ENCODE measurements around the gene TEX51.

The TEX51 gene

DNA sequence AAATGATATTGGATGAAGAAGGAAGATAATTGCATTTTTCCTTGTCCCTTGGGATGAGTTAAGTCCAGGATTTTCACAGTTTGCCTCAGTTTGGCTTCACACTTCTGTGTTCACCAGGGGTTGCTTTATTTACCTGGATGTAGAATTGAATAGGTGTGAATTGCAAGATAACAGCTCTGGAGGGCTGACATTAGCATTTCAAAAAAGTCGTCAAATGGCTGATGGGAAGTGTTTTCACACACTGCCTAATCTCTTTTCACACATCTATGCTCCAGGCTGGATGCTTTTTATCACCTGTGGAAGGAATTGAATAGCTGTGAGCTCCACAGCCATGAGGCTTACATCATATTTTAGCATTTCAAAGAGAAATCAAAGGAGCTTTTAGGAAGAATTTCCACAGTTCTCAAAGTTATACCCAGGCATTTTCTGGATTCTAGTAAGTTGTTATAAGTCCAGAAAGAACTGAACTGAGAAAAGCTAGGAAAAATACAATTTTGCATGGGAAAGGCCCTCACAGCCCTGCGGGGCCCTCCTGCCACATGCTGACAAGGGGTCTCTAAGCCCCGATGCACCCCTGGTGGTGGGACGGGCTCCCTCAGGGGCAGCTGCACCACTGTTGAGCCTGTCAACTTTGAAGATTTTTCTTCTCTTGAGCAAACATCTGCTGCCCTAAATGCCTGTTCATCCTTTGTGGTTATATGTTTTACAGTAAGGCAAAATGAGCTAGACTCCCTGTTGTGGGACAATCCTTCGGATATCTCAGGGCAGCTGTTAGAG, 43.9 kb downstream of the TEX51 start (continued):
- TF ChIP-seq, protein P1, sequence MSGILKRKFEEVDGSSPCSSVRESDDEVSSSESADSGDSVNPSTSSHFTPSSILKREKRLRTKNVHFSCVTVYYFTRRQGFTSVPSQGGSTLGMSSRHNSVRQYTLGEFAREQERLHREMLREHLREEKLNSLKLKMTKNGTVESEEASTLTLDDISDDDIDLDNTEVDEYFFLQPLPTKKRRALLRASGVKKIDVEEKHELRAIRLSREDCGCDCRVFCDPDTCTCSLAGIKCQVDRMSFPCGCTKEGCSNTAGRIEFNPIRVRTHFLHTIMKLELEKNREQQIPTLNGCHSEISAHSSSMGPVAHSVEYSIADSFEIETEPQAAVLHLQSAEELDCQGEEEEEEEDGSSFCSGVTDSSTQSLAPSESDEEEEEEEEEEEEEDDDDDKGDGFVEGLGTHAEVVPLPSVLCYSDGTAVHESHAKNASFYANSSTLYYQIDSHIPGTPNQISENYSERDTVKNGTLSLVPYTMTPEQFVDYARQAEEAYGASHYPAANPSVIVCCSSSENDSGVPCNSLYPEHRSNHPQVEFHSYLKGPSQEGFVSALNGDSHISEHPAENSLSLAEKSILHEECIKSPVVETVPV (CRISPR knock-in tag; IDR thresholded peaks at IDR 0.05): no peak
- TF ChIP-seq, protein P2, sequence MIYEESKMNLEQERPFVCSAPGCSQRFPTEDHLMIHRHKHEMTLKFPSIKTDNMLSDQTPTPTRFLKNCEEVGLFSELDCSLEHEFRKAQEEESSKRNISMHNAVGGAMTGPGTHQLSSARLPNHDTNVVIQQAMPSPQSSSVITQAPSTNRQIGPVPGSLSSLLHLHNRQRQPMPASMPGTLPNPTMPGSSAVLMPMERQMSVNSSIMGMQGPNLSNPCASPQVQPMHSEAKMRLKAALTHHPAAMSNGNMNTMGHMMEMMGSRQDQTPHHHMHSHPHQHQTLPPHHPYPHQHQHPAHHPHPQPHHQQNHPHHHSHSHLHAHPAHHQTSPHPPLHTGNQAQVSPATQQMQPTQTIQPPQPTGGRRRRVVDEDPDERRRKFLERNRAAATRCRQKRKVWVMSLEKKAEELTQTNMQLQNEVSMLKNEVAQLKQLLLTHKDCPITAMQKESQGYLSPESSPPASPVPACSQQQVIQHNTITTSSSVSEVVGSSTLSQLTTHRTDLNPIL (CRISPR knock-in tag; IDR thresholded peaks at IDR 0.05; ENCODE audit: low read depth): no peak
- TF ChIP-seq ZFP30 (CRISPR knock-in tag; IDR thresholded peaks at IDR 0.05): no peak
- TF ChIP-seq, protein P3, sequence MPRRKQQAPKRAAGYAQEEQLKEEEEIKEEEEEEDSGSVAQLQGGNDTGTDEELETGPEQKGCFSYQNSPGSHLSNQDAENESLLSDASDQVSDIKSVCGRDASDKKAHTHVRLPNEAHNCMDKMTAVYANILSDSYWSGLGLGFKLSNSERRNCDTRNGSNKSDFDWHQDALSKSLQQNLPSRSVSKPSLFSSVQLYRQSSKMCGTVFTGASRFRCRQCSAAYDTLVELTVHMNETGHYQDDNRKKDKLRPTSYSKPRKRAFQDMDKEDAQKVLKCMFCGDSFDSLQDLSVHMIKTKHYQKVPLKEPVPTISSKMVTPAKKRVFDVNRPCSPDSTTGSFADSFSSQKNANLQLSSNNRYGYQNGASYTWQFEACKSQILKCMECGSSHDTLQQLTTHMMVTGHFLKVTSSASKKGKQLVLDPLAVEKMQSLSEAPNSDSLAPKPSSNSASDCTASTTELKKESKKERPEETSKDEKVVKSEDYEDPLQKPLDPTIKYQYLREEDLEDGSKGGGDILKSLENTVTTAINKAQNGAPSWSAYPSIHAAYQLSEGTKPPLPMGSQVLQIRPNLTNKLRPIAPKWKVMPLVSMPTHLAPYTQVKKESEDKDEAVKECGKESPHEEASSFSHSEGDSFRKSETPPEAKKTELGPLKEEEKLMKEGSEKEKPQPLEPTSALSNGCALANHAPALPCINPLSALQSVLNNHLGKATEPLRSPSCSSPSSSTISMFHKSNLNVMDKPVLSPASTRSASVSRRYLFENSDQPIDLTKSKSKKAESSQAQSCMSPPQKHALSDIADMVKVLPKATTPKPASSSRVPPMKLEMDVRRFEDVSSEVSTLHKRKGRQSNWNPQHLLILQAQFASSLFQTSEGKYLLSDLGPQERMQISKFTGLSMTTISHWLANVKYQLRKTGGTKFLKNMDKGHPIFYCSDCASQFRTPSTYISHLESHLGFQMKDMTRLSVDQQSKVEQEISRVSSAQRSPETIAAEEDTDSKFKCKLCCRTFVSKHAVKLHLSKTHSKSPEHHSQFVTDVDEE (CRISPR knock-in tag; IDR thresholded peaks at IDR 0.05): no peak

DNA sequence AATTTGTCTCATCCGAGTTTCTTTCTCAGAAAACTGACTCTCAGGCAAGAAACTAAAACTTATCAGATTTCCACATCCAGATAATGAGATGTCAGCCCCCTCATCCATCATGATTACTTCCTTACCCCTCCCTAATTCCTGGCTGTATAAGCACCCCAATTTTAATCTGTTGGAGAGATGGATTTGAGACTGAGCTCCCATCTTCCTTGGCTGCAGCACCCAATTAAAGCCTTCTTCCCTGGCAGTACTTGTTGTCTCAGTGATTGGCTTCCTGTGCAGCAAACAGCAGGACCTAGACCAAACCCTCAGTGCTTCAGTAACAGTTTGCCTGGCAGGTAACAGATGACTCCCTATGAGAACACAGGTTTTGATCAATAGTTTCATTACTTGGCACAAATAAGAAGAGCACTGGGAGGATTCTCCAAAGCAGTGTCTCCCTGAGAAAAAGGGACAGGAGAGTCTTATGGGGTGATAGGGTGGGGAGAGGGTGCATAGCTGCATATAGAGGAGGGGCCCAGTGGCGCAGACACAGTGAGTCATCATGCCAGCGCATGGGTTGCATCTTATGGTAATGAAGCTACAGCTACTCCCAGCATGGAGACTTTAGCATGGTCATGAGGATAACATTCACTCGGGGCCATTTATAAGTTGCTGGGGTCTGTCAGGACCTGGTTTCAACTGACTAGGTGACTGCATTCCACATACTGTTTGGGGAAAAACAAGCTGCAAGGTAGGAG, 45.1 kb downstream of the TEX51 start:
- TF ChIP-seq RARB (CRISPR knock-in tag; IDR thresholded peaks at IDR 0.05): no peak
- no peak for TF ChIP-seq SNAI2 (CRISPR knock-in tag; IDR thresholded peaks at IDR 0.05)
- no peak for TF ChIP-seq ZNF565 (CRISPR knock-in tag; conservative IDR thresholded peaks at IDR 0.05; ENCODE audit: low read depth)
- no peak for TF ChIP-seq ARNTL (CRISPR knock-in tag; IDR thresholded peaks at IDR 0.05; ENCODE audit: borderline replicate concordance, low read depth)
- no peak for TF ChIP-seq ZNF8 (CRISPR knock-in tag; IDR thresholded peaks at IDR 0.05)
- no peak for TF ChIP-seq ZFP30 (CRISPR knock-in tag; IDR thresholded peaks at IDR 0.05)
- no peak for TF ChIP-seq ISL1 (CRISPR knock-in tag; IDR thresholded peaks at IDR 0.05)
- no peak for TF ChIP-seq ZNF70 (CRISPR knock-in tag; IDR thresholded peaks at IDR 0.05)
- no peak for TF ChIP-seq ZC3H10 (CRISPR knock-in tag; IDR thresholded peaks at IDR 0.05)
- TF ChIP-seq GLIS3 (CRISPR knock-in tag; IDR thresholded peaks at IDR 0.05): no peak
- TF ChIP-seq CSDC2 (CRISPR knock-in tag; IDR thresholded peaks at IDR 0.05): no peak
- TF ChIP-seq, protein P4, sequence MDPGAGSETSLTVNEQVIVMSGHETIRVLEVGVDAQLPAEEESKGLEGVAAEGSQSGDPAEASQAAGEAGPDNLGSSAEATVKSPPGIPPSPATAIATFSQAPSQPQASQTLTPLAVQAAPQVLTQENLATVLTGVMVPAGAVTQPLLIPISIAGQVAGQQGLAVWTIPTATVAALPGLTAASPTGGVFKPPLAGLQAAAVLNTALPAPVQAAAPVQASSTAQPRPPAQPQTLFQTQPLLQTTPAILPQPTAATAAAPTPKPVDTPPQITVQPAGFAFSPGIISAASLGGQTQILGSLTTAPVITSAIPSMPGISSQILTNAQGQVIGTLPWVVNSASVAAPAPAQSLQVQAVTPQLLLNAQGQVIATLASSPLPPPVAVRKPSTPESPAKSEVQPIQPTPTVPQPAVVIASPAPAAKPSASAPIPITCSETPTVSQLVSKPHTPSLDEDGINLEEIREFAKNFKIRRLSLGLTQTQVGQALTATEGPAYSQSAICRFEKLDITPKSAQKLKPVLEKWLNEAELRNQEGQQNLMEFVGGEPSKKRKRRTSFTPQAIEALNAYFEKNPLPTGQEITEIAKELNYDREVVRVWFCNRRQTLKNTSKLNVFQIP (CRISPR knock-in tag; IDR thresholded peaks at IDR 0.05; ENCODE audit: borderline replicate concordance, low read depth): no peak
- TF ChIP-seq TOX (CRISPR knock-in tag; IDR thresholded peaks at IDR 0.05; ENCODE audit: borderline replicate concordance): no peak
- ATAC-seq: no peak

DNA sequence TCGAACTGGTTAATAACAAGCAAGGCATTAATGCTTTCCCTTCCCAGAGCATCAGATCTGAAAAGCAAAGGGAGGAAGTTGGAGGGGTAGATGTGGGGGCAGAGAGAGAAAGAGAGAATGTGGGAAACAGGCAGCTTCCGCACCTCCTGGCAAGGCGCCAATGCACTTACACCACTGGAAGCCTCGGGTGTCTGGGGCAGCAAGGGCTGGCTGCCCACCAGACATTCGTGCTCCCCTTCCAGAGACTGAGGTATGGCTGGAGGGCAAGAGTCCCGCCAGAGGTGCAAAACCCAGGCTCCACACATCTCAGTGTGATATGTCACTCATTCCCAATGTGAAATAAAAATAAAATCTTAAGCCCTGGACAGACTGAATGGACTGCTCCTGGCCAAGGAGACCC, 46.4 kb downstream of the TEX51 start:
- ATAC-seq: no peak
- no peak for TF ChIP-seq TOX (CRISPR knock-in tag; IDR thresholded peaks at IDR 0.05; ENCODE audit: borderline replicate concordance)
- TF ChIP-seq ISL1 (CRISPR knock-in tag; IDR thresholded peaks at IDR 0.05): no peak
- no peak for TF ChIP-seq OSR1 (CRISPR knock-in tag; IDR thresholded peaks at IDR 0.05)
- TF ChIP-seq SNAI2 (CRISPR knock-in tag; IDR thresholded peaks at IDR 0.05): no peak
- no peak for TF ChIP-seq ARNTL (CRISPR knock-in tag; IDR thresholded peaks at IDR 0.05; ENCODE audit: borderline replicate concordance, low read depth)
- TF ChIP-seq ZNF8 (CRISPR knock-in tag; IDR thresholded peaks at IDR 0.05): no peak
- TF ChIP-seq, protein P3 (CRISPR knock-in tag; IDR thresholded peaks at IDR 0.05): no peak
- no peak for TF ChIP-seq ZFP3 (CRISPR knock-in tag; IDR thresholded peaks at IDR 0.05)
- no peak for TF ChIP-seq ZC3H10 (CRISPR knock-in tag; IDR thresholded peaks at IDR 0.05)
- no peak for TF ChIP-seq ESRRG (CRISPR knock-in tag; IDR thresholded peaks at IDR 0.05)
- TF ChIP-seq, protein P2 (CRISPR knock-in tag; IDR thresholded peaks at IDR 0.05; ENCODE audit: low read depth): no peak
- no peak for TF ChIP-seq RARB (CRISPR knock-in tag; IDR thresholded peaks at IDR 0.05)
- TF ChIP-seq TCF4 (CRISPR knock-in tag; IDR thresholded peaks at IDR 0.05; ENCODE audit: borderline replicate concordance): no peak
- no peak for TF ChIP-seq ZNF70 (CRISPR knock-in tag; IDR thresholded peaks at IDR 0.05)
- TF ChIP-seq, protein P1 (CRISPR knock-in tag; IDR thresholded peaks at IDR 0.05): no peak

Data from SK-N-SH treated with all-trans-retinoic acid at 6 μM for 48 hours (cell line).